PC-3 (cell line): ENCODE measurements around the gene RIT2. TPM values are rescaled to one million over a fixed set of nuclear protein-coding genes. Genes with fewer than 3 reads are reported as not detected.

ENCODE experiments used
- ATAC-seq: fragments of 200-7000 bp; cut with Tn5 transposase; 2 replicates; pipeline ENCODE4 v1.9.1; 2020; ENCODE audit warnings: mild to moderate bottlenecking, moderate library complexity
- BruUV-seq: library from RNA; stranded (reverse); fragments of 400-500 nt; replicated peaks from 2 replicates; lab custom pipeline; 2021; lab: Mats Ljungman, UMichigan
- CTCF ChIA-PET: fragments of 300-600 bp; sonication (Branson Sonifier 250); formaldehyde crosslinking; loops from one replicate; lab custom pipeline; 2022; ENCODE audit warnings: antibody characterized with exemption; lab: Charles Lee
- POLR2A ChIA-PET: fragments of 300-600 bp; sonication (Branson Sonifier 250); formaldehyde crosslinking; loops from one replicate; lab custom pipeline; 2022; ENCODE audit warnings: antibody characterized with exemption; ENCODE audit not compliant: unreplicated experiment; lab: Charles Lee
- DNase-seq: peaks from one replicate; pipeline ENCODE4 v3.0.0-alpha.2; 2015
- H2AFZ ChIP-seq: fragments of 300-600 bp; sonication (generic); 2 replicates; pipeline ENCODE4 v1.6.0; 2016; ENCODE audit warnings: antibody characterized with exemption, low read length
- H3F3A ChIP-seq: fragments of 300-600 bp; sonication (generic); one replicate; pipeline ENCODE4 v1.6.0; 2017; ENCODE audit warnings: antibody characterized with exemption, low read length, control low read depth, mild to moderate bottlenecking; ENCODE audit not compliant: unreplicated experiment
- H3K27ac ChIP-seq: fragments of 300-600 bp; sonication (generic); 2 replicates; pipeline ENCODE4 v1.5.1; 2016; ENCODE audit warnings: mild to moderate bottlenecking, low read length
- H3K27me3 ChIP-seq: fragments of 300-600 bp; sonication (generic); 2 replicates; pipeline ENCODE4 v1.6.1; 2016; ENCODE audit warnings: low read length, mixed read lengths
- H3K36me3 ChIP-seq: fragments of 300-600 bp; sonication (generic); 2 replicates; pipeline ENCODE4 v1.6.1; 2016; ENCODE audit warnings: low read depth, mixed run types, low read length, mixed read lengths
- H3K4me1 ChIP-seq: fragments of 300-600 bp; sonication (generic); 2 replicates; pipeline ENCODE4 v1.5.1; 2016; ENCODE audit warnings: low read length; ENCODE audit not compliant: insufficient read depth
- H3K4me2 ChIP-seq: fragments of 300-600 bp; sonication (generic); 2 replicates; pipeline ENCODE4 v1.6.0; 2016; ENCODE audit warnings: low read length
- H3K4me3 ChIP-seq: fragments of 300-600 bp; sonication (generic); 2 replicates; pipeline ENCODE4 v1.5.1; 2016; ENCODE audit warnings: mild to moderate bottlenecking, low read length, mixed read lengths
- H3K79me2 ChIP-seq: fragments of 300-600 bp; sonication (generic); 2 replicates; pipeline ENCODE4 v1.6.1; 2017; ENCODE audit warnings: low read length, mixed read lengths
- H3K9ac ChIP-seq: fragments of 300-600 bp; sonication (generic); 2 replicates; pipeline ENCODE4 v1.6.0; 2016; ENCODE audit warnings: mild to moderate bottlenecking, low read length
- H3K9me2 ChIP-seq: fragments of 300-600 bp; sonication (generic); replicated peaks from 2 replicates; pipeline ENCODE4 v1.6.1; 2016; ENCODE audit warnings: mixed run types, low read length, mixed read lengths
- H3K9me3 ChIP-seq: fragments of 300-600 bp; sonication (generic); 2 replicates; pipeline ENCODE4 v1.6.1; 2016; ENCODE audit warnings: low read length, mixed read lengths
- H4K20me1 ChIP-seq: fragments of 300-600 bp; sonication (generic); 2 replicates; pipeline ENCODE4 v1.6.1; 2016; ENCODE audit warnings: low read length, mixed read lengths
- CTCF ChIP-seq: fragments of 300-600 bp; sonication (generic); conservative IDR thresholded peaks from 2 replicates; pipeline ENCODE4 v1.5.1; 2017; ENCODE audit warnings: antibody characterized with exemption, low read depth, mild to moderate bottlenecking, low read length
- EZH2 ChIP-seq: fragments of 300-600 bp; sonication (generic); IDR thresholded peaks from one replicate; pipeline ENCODE4 v1.6.1; 2017; ENCODE audit warnings: antibody characterized with exemption, mild to moderate bottlenecking, low read length; ENCODE audit not compliant: unreplicated experiment
- EZH2phosphoT487 ChIP-seq: fragments of 300-600 bp; sonication (generic); IDR thresholded peaks from 2 replicates; pipeline ENCODE4 v1.6.1; 2018; ENCODE audit warnings: mild to moderate bottlenecking, antibody characterized with exemption, low read length, borderline replicate concordance
- intact Hi-C: fragments of 100-400 bp; cut with micrococcal nuclease; formaldehyde crosslinking; loops from 2 replicates; pipeline ENCODE4 v1.9.0; 2023
- total RNA-seq: library from RNA; depleted of rRNA; stranded (reverse); fragments of >200 nt; gene quantifications from 2 replicates; pipeline ENCODE4 v1.2.3, GENCODE V29; 2014

Gene RIT2
- total RNA-seq, 1 experiment from 2014 or later: not detected

DNA sequence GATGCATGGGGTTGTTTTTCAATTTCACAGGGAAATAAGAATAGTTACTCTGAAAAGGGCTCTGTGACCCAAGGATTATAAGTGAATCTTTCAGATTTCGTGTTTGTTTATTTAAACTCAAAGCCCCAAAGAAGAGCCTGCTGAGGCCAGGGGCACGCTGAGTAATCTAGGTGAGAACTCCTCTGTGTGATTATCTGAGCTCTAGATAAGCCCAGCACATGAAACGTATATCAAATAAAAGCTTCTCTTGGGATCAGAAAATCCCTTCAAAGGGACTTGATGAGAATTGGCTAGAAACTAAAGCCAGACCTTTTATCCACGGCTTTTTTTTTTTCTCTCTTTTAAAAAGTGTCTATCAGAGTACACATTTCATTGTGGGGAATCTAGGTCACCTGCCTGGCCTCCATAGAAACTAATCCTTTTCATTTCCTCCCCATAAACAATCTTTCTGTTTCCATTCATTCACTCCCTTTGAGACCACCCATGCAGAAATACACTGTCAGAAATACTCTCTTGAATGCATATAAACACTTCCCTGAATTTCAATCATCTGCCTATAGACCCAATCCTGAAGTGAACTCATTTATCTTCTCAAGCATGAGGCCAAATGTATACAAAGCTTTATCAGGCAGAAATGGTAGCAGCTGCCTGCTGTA lies 137.4 kb downstream of the RIT2 start:
- H3K4me1 ChIP-seq: no peaks in the 10 kb centered on the region
- no peaks in the 10 kb centered on the region for H3K9me3 ChIP-seq
- intact Hi-C loops: no loop called here
- H3K4me3 ChIP-seq: no peak overlapping the region
- H4K20me1 ChIP-seq: no peaks in the 10 kb centered on the region
- no peak for ATAC-seq
- no peak for DNase-seq
- no peak overlapping the region for H2AFZ ChIP-seq
- no peaks in the 10 kb centered on the region for H3K9me2 ChIP-seq
- no peak overlapping the region for H3K27ac ChIP-seq
- H3K79me2 ChIP-seq: no peaks in the 10 kb centered on the region
- H3K27me3 ChIP-seq: no peaks in the 10 kb centered on the region
- H3K36me3 ChIP-seq: no peaks in the 10 kb centered on the region
- POLR2A ChIA-PET: no interaction called here
- H3K4me2 ChIP-seq: no peak overlapping the region
- H3F3A ChIP-seq: no peaks in the 10 kb centered on the region
- CTCF ChIA-PET: no interaction called here
- BruUV-seq: no TSS peak
- TF ChIP-seq EZH2phosphoT487: no peak
- no peak overlapping the region for H3K9ac ChIP-seq

- Histone ChIP-seq H3F3A (no peaks in the 10 kb centered on the region), H2AFZ (no peak overlapping the region), H3K4me2 (no peak overlapping the region), H3K27me3 (no peaks in the 10 kb centered on the region), H3K27ac (no peak overlapping the region), H3K9me3 (no peaks in the 10 kb centered on the region), H3K79me2 (no peaks in the 10 kb centered on the region), H3K36me3 (no peaks in the 10 kb centered on the region), H3K9me2 (no peaks in the 10 kb centered on the region), H3K4me1 (no peaks in the 10 kb centered on the region), H3K9ac (no peak overlapping the region), H3K4me3 (no peak overlapping the region), H4K20me1 (no peaks in the 10 kb centered on the region)
- DNase-seq (no peak), ATAC-seq (no peak)
- intact Hi-C loops: no loop called here
- no TSS peak for BruUV-seq
- POLR2A ChIA-PET: no interaction called here
- no peak for TF ChIP-seq CTCF
- CTCF ChIA-PET: no interaction called here
Observed at GRCh38 chr18:42976869-42977590, 138.5 kb downstream of the RIT2 start.

DNA sequence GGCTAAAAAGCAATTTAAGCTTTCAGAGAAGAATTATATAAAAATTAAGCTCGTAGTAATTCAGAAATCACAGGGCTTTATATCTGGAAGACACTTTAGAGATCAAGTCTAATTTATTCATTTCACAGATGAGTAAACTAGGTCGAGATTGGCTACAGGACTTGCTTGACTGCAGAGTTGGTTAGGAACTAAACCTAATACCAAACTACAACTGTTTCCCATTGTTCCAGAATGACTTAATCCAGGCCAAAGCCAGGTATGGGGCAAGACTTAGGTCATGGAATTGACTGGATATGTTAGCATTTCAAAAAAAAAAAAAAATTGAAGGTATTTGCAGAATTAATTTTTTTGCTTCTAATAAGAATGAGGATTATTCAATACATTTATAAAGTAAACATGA lies 146.1 kb downstream of the RIT2 start:
- Histone ChIP-seq H3K4me1 (no peaks in the 10 kb centered on the region), H3K9me3 (no peaks in the 10 kb centered on the region), H3K79me2 (no peaks in the 10 kb centered on the region), H3F3A (no peaks in the 10 kb centered on the region), H3K4me2 (no peak overlapping the region), H3K9ac (no peak overlapping the region), H2AFZ (no peak overlapping the region), H3K27ac (no peak overlapping the region), H3K4me3 (no peak overlapping the region), H3K9me2 (no peaks in the 10 kb centered on the region), H3K36me3 (no peaks in the 10 kb centered on the region), H3K27me3 (no peaks in the 10 kb centered on the region), H4K20me1 (no peaks in the 10 kb centered on the region)
- TF ChIP-seq EZH2: no peak
- TF ChIP-seq CTCF: no peak
- no peak for TF ChIP-seq EZH2phosphoT487
- POLR2A ChIA-PET: no interaction called here
- CTCF ChIA-PET: no interaction called here
- no TSS peak for BruUV-seq
- no peak for ATAC-seq
- intact Hi-C loops: no loop called here
- DNase-seq: no peak
